Activated T-cell treated with anti-CD3 and anti-CD28 coated beads for 1 hour (primary cell): ENCODE results near the gene ADCY1.

ENCODE experiments used
- DNase-seq: peaks from one replicate; pipeline ENCODE4 v3.0.0-alpha.2; 2020; ENCODE audit warnings: low read depth

ADCY1 gene

DNA sequence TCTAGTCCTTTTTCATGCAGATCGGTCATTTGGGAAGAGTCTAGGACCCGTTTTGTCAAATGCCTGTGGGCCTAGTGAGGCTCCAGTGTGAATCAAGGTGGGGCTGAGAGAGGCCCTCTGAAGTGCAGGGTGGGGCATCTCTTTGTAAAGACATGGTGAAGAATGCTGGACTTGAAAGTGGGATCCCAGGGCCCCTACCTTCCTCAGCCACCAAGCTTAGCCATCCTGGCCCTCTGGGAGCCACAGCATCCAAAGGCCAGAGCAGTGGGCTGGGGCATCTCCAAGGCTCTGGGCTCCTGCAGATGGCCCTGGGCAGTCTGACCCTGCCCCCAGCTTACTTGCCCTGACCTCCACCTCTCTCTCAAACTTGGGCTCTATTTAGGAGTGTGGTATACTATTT, 78.5 kb downstream of the ADCY1 start:
- DNase-seq = no peak

DNA sequence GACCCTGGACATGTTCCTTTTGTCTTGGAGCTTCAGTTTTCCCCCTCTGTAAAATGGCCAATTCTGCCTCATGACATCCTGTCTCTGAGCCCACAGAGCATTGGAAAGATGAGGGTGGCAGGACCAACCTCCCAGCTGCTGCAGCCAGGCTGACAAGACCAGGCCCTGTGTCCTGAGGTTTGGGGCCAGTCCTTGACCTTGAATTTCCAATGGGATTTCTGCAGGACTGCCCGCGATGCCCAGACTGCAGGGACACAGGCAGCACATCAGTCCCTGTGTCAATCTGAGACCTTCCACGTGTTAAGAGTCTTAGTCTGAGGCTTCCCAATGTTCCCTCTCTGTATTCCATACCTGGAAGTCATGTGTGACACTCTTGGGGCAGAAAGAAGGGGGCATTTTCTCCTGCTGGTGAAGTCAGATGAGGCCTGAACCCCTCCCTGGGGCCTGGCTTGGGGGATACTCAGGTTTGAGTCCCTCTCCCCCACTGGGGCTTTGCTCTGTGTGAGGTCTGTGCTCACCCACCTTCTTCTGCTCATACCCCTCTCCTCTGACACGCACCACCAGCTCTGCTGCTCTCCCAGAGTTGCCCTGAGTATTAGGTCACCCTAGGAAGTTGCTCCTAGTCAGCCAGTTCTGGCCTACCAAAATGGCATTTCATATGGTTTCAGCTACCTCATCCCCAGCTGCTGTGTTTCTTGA, 79.2 kb downstream of the ADCY1 start:
- DNase-seq = no peak

DNA sequence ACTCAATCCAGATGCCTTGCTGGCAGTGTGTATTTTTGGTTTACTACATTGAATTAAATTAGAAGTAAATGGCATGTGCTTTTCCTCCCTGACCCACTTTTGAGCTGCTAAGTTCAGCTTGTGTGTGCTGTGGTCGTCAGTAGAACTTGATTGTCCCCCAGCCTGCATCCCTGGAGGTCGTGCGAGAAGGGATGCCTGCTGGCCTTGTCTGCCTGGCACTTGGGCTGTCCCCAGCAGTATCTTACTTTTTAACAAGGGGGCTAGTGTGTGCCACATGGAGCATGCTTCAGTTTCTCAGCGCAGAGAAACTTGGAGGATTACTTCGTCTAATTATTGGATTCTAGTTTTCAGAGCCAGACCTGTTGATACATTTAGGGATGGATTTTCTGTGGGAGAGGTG, 80.2 kb downstream of the ADCY1 start:
- DNase-seq = no peak

DNA sequence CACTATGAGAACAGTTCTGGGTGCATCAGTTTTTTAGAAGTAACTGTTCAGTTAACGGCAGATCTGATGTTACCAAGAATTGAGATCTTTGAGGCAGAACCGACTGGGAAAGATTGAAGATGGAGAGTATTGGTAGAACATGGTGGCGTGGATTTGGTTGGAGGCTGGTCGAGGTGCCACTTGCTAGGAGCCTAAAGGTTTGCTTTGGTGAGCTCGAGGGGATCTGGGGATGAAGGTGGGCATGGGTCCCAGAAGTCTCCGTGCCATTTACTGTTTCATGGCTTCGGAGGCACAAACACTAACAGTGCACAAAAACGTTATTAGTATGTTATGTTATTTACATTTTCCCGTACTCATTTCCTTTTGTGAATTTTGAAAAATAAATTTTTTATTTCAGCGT, 81.4 kb downstream of the ADCY1 start:
- DNase-seq = no peak

DNA sequence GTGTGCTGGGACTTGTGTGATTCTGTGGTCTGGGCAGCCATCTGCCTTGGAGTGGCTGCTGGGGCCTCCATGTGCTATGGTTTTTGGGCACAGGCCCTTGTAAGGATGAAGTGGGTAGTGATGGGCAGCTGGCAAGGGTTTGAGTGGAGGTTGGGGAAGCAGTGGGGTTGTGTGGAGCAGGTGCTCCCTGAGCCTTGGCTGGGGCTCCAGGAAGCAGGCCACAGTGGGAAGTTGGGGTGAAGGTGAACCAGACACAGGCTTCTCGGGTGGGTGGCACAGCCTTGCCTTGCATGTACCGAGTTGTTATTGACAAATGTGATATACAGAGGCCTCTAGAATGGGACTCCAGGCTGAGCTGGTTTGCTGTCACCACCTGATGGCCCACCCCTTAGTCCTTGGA, 82.3 kb downstream of the ADCY1 start:
- DNase-seq = no peak

DNA sequence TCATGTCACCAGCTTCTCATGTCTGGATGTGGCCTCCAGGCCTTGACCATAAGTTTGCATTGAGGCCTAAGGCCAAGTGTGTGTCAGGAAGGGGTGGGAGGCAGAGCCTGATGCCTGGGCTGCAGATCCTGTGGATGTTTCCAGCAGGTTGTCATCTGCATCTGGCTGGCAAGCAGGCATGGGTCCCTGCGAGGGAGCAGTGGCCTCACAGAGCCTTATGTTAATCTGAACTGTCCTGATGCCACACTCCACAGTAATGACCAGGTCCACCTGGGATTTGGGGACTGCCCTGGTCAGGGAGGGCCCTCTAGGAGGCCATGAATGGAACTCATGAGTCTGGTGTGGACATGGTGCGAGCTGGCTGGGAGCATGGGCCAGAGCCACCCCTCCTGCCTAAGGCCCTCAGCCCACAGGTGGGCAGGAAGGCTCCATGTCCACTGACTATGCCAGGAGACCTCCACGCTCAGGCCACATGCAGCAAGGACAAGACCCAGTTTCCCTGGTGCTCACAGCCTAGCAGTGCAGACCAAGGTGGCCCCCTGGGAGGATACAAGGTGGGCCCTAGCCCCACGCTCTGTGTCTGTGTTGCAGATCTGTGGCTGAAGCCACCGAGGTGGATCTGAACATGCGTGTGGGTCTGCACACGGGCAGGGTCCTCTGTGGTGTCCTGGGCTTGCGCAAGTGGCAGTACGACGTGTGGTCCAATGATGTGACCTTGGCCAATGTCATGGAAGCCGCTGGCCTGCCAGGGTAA, 83.1 kb downstream of the ADCY1 start:
- no peak for DNase-seq

DNA sequence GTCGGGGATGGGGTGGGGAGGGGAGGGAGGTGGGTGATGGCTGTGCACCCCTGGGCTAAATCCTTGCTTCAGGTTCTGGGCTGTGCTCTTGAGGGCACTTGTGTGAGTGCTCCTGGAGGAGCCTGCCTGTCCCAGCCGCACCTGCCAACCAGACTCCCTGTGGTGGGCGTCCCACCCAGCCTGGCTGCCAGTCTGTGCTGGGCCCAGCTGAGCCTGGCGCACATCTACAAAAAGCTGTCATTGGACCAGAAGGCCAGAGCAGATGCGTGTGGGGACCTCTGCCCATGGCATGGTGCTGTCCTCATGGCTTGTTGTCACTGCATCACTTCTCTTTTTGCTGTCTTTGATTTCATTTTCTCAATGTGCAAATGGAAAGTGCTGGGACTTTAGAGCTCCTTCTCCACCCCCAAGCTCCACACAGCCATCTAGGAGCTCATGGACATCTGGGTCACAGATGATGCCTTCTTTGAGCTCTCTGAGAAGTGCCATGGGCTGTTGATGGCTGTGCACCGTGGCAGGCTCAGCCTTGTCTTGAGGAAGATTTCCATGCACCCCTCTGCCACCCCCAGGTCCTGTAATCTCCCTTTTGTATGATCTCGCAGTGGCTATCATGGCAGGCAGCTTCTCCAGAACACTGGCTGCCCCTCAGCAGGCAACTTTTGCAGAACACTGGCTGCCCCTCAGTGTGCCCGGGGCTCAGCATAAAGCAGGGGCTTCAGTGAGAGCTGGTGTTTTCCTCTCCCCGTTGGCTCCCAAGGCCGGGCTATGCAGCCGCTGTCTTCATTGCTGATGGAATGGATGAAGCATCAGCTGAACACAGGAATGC, 83.9 kb downstream of the ADCY1 start:
- DNase-seq = no peak

DNA sequence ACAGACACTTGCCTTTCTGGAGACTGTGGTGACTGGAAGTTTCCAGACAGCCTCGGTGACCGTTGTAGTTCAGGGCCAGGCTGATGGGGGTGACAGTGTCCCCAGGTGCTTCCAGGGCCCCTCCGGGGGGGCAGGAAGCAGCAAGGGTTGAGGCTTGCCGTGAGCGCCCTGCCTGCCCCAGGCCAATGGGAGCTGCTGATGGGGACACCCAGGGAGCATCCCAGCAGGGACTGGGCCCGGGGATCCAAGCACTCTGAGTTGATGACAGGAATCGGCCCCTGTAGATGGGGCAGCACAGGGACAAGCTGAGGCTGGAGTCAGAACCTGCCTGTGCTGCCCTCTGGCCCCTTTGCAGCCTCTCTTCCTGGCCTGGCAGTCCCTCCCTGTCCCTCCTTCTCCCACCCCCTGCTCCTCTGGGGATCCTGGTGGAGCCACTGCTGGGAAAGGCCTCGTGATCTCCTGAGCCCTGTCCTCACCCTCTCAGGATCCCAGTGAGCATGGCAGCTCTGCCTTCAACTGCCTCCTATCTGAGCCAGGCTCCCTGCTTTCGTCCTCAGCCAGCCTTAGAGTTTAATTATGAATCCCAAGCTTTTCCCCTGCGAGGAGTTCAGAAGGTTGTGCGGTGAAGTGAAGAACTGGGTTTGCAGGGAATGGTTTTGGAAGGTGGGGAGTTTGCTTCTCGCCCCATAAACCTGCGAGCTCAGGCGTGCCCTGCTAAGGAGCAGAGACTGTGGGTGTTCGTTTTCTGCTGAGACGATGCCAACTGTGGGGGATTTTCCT, 84.7 kb downstream of the ADCY1 start:
- DNase-seq = no peak

DNA sequence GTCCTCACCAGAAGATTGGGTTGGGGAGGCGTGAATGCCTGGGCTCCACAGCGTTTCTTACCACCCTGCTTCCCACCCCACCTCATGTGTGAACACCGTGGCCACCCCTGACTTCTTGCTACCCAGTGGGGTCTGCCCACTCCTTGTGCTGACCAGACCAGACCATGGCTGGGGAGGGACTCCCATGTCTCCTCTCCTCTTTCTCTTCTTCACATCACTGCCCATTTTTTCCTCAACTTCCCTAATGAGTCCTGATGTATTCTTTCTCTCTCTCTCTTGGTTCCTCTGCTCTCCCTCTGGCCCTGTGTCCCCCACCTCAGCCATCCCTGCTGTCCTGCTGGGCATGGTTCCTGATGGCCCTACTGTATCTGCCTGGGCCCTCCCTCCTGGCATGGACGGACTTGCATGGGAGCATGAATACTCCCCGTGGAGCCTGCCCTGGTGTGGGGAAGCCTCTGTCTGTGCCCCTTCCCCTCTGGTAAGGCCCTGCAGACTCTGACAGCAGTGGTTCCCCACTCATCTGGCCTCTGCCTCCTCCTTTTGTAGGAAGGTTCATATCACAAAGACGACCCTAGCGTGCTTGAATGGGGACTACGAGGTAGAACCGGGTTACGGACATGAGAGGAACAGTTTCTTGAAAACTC, 85.5 kb downstream of the ADCY1 start:
- no peak for DNase-seq

DNA sequence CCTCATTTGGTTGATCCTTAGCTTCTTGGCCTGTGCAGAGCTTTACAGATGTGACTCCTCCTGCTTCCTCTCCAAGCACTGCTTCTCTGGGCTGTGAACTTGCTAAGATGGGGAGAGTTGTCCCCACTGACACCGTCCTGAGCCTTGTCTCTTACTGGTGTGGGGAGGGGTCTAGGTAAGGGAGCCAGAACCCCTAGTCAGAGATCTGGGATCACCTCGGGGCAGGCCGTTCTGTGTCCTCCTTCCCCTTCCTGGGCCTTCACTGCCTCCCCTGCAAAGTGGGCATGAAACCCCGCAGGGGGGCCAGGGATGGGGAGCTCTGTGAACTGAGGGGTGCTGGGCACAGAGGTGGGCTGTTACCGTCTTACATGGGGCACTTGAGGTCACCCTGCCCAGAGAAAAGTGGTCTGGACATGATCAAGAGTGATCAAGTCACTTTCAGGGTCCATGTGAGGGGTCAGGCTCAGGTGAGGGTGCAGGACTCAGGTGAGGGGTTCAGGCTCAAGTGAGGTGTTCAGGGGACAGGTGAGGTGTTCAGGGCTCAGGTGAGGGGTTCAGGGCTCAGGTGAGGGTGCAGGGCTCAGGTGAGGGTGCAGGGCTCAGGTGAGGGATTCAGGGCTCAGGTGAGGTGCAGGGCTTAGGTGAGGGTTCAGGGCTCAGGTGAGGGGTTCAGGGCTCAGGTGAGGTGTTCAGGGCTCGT, 86.2 kb downstream of the ADCY1 start:
- no peak for DNase-seq

DNA sequence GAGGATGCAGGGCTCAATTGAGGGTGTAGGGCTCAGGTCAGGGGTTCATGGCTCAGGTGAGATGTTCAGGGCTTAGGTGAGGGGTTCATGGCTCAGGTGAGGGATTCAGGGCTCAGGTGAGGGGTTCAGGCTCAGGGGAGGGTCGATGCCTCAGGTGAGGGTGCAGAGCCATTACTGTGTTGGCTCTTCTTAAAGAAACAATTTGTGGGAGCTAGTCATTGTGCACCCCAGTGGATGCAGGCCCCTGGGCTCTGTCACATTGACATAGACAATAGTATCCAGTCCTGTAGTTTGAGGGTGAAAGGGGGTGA, 86.7 kb downstream of the ADCY1 start:
- DNase-seq = no peak

DNA sequence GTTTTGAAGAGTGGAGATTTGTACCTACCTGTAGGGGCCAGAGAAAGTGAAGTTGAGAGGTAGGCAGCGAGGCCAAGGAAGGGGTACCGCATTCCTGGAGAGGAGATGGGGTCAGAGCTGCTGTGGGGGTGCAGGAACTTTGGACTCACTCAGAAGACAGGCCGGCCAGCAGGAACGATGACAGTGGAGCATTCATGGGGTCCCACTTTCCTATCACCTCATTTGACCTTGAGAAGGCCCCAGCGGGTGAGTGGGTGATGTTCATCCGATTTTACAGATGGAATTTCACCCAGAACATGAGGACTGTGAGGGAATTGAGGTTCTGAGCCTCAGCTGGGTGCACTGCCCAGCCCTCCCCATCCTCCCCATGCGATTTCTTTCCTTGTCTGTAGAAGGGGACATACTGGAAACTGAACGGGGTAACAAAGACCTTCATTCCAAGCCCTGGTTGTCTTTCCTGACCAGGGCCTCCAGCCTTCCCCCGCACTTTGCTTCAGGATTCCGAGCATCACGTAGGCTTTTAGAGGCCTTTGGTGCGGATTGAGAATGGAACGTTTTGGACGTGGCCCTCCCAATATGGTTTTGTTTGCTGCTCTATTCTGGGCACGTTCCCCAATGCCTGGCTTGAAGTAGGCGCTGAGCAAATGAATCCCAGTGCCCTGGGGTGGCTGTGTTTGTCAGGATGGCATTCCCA, 87.3 kb downstream of the ADCY1 start:
- no peak for DNase-seq

DNA sequence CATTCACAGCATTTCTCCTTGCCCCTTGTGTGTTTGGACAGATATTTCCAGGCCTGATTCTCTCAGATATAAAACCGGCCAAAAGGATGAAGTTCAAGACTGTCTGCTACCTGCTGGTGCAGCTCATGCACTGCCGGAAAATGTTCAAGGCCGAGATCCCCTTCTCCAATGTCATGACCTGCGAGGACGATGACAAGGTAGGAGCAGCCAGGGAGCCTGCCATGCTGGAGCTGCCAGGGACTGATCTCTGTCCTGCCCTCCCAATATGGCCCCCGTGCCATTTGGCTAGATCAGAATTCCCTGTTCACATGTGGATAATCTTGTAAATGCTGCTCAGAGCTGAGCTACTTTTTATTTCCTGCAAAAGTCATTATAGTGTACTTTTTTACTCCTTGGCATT, 87.8 kb downstream of the ADCY1 start:
- no peak for DNase-seq

DNA sequence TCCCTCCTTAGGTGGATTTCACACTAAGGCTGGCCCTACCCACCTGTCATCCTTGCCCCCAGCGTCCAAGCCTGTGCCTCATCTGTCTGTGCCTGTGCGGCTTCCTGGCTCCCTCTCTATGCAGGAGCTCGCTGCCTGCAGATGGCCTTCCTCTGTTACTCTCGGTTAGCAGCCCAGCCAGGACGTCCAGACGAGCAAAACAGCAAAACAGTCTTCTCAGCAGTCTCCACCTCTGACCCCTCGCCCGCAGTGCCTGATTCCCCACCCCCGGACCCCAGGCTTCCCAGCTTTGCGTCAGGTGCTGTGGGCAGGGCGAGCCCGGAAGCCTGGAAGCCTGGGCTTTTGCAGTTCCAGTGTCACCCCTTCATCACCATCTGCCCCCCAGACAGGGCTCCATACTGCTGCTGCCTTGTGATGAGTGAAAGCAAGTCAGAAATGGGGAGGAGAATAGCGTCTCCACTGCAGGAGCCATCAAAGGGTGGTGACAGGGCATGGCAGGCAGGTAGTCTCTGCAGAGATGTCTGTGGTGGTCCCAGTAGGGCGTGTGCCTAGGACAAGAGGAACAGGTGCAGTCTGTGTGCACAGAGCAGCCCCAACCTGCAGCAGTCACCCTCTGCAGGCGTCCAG, 88.5 kb downstream of the ADCY1 start:
- DNase-seq = no peak

DNA sequence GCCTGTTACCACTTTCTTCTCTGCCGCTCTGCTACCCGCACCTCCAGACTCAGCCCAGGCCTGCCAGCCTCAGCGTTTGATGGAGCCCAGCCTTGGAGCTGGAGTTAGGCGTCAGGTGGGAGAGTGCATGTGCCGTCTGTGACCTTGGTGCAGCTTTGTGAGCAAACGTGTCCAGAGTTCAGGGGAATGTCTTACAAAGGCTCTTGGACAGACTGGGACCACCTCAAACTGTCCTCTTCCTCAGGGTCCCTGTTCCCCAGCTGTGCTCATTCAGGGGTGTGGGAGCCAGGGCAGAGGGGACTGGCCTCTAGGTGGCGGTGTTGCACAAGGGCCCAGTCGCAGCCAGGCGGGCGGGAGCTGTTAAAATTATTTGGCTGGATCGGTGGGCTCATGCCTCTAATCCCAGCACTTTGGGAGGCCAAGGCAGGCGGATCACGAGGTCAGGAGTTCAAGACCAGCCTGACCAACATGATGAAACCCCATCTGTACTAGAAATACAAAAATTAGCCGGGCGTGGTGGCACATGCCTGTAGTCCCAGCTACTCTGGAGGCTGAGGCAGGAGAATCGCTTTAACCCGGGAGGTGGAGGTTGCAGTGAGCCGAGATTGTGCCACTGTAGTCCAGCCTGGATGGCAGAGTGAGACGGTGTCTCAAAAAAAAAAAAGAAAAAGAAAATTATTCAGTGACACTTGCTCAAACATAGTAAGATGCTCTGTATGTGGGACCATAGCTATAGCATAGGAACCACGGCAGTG, 89.2 kb downstream of the ADCY1 start:
- no peak for DNase-seq

DNA sequence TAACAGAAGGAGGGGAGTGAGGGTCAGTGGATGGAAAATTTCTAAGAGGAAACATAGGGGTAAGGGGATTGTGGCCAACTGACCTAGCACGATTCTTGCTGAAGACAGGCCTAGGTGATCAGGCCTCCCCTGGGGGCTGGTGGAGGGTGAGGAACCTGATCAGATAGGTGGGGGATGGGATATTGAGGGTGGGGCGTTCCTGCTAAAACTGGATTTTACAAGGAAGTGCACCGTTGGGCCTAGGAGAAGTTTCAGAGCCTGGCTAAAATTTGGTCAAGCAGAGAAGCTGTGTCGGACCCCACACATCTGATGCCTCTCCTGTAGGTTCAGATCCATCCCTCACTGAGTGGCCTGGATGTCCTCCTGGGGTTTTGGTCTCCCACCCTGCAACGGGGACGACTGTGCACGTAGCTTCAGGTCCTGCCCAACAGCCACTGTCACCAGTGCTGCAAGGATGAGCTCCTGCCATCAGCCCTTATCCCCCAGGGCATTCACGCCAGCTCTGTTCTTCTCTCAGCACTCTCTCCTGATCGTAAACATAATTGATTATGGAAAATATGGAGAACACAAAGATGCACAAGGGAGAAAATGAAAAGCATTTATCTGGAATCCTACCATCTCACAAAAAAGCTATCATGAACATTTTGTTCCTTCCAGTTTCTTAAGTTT, 89.9 kb downstream of the ADCY1 start:
- DNase-seq = no peak

DNA sequence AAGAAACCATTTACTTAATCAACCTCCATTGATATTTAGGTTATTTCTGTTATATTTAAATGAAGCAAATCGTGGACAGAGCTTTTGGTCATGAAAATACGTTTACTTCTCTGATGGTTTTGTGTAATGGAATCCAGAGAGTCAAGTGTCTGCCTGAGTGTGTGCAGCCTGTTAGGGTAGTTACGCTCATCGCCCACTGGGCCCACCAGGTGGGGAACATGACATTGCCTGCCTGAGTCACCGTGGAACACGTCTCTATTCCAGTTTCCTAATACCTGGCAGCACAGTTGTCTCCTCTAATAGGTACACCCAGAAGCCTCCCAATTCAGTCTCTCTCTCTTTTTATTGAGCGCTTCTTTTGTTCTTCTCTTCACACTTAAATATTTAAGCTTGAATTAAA, 91.0 kb downstream of the ADCY1 start:
- DNase-seq = no peak

DNA sequence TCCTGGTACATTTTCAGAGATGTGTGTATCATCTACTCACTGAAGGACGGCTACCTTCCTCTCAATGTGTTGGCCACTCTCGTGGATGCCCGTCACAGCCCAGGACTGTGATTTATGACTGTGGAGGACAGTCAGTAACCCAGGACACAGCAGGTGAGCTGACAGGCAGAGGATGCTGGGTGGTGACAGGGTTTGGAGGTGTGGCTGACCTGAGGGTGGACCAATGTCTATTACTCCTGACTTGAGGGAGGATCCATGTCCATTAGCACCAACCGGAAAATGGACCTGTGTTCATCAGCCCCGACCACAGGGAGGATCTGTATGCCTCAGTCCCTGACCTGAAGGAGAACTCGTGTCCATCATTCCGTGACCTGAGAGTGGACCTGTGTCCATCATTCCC, 96.1 kb downstream of the ADCY1 start:
- DNase-seq = no peak

DNA sequence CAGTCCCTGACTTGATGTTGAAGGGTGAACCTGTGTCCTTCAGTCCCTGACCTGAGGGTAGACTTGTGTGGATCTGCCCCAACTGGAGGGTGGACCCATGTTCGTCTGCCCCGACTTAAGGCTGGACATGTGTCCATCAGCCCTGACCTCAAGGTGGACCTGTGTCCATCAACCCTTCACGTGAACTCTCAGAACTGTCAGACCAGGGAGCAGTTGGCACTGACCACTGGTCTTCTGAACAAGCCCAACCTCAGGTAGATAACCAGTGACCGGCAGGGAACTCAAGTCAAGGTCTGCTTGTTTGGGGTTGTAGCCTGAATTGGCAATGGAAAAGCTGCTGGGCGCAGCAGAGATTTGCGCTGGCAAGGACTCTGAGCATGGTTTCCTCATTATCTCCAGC, 96.5 kb downstream of the ADCY1 start:
- no peak for DNase-seq
